GM21526 (cell line): ENCODE results near the gene TLR2.

Experiments
- ATAC-seq: cut with Tn5 transposase; IDR thresholded peaks from one replicate; pipeline ENCODE4 v1.9.1; 2021; ENCODE audit warnings: moderate library complexity; ENCODE audit not compliant: unreplicated experiment, low FRiP score

The TLR2 gene

GRCh38 chr4:153684182-153684970, at the start of gene TLR2:
TSS of gene TLR2 (plus strand) at chr4:153684280. CDS start at chr4:153702908, 18,628 bp downstream.
- ATAC-seq, result peak; percentile 94

- ATAC-seq, result no peak
These were observed 49.2 kb upstream of the TLR2 start for GRCh38 chr4:153634738-153635353.

DNA sequence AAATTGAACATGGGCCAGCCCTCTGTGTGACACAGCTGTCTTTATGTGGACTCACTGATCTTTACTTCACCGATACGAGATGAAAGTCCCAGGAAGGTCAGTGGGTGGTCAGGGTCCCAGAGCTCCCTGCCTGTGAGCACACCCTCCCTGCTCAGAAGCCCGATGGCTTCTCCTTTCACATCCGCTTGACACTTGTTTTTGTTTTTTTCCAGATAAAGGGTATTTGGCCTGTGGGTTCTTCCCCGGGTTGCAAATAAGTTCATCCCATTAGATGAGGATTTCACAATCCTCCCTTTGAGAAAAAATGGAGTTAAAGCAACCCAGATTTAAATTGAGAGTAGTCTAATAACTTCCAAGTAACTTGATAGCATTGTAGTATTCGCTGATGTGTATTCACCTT, 48.2 kb upstream of the TLR2 start:
- ATAC-seq, result no peak

DNA sequence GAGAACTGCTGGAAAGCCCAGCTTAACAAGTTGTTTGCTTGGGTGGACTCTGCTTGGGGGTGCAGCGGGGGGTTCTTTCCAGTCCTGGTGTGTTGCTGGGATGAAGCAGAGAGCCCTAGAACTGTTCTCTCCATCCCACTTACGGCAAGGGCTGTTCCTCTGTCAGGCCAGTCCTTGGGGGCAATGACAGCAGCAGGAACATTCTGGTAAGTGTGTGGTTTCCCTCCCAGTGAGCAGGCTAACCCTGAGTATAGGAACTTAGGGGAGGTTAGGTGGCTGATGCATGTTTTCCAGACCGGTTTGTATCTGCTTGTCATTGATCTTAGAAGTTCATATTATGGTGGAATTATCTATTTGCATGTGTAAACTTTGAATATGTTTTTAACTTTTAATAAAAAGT, 46.9 kb upstream of the TLR2 start:
- no peak for ATAC-seq

GRCh38 chr4:153638011-153638410, 46.1 kb upstream of the TLR2 start:
- no peak for ATAC-seq

GRCh38 chr4:153638999-153639398, 45.1 kb upstream of the TLR2 start:
- ATAC-seq, result no peak

GRCh38 chr4:153639833-153640802, 44.0 kb upstream of the TLR2 start:
- ATAC-seq, result no peak

- no peak for ATAC-seq
These were observed 42.5 kb upstream of the TLR2 start for GRCh38 chr4:153641532-153641931.

GRCh38 chr4:153643406-153644383, 40.4 kb upstream of the TLR2 start:
- ATAC-seq, result peak; percentile 84

GRCh38 chr4:153645183-153645582, 38.9 kb upstream of the TLR2 start:
- ATAC-seq, result no peak

DNA sequence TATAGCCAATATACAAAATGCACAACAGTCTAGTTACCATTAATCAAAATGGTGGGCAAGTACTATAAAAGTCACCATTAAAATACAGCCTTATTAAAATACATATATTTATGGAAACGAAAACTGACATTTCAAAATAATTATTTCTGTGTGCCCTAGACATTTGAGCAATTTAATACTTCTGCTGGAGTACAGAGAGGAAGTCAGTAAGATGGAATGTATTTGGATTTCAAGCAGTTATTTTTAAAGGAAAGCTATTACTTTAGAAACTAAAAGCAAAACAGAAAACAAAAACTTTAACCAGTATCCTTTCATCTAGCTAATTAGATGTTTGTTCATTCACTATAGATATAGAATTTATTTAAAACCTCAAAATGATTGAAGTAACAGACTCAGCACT, 37.8 kb upstream of the TLR2 start:
- no peak for ATAC-seq

DNA sequence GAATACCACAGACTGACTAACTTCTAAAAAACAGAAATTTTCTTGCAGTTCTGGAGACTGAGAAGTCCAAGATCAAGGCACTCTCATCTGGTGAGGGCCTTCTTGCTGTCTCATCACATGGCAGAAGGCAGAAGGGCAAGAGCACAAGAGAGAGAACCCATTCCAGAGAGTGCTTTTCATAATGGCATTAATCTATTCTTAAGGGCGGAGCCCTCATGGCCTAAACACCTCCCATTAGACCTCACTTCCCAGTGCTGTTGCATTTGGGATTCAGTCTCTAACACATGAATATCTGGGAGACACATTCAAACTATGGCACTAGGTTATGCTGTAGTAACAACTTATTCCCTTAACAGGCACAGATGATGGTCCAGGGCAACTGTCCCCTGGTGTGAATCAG, 37.1 kb upstream of the TLR2 start:
- ATAC-seq, result no peak

GRCh38 chr4:153647975-153648374, 36.1 kb upstream of the TLR2 start:
- no peak for ATAC-seq

- ATAC-seq, result no peak
These were observed 34.5 kb upstream of the TLR2 start for GRCh38 chr4:153649572-153649991.

GRCh38 chr4:153651116-153651515, 33.0 kb upstream of the TLR2 start:
- no peak for ATAC-seq

GRCh38 chr4:153651587-153651986, 32.5 kb upstream of the TLR2 start:
- no peak for ATAC-seq

- no peak for ATAC-seq
These were observed 31.9 kb upstream of the TLR2 start for GRCh38 chr4:153652051-153652784.

GRCh38 chr4:153655002-153655541, 29.0 kb upstream of the TLR2 start:
- no peak for ATAC-seq

- ATAC-seq, result no peak
These were observed 28.2 kb upstream of the TLR2 start for GRCh38 chr4:153655928-153656327.
